ENCODE data around the gene COL6A3.
"Not testable (repeated sequence)": the region's sequence is repeated elsewhere in the genome, so short reads cannot be mapped to it uniquely, and the experiment has no call there.

Gene COL6A3

DNA sequence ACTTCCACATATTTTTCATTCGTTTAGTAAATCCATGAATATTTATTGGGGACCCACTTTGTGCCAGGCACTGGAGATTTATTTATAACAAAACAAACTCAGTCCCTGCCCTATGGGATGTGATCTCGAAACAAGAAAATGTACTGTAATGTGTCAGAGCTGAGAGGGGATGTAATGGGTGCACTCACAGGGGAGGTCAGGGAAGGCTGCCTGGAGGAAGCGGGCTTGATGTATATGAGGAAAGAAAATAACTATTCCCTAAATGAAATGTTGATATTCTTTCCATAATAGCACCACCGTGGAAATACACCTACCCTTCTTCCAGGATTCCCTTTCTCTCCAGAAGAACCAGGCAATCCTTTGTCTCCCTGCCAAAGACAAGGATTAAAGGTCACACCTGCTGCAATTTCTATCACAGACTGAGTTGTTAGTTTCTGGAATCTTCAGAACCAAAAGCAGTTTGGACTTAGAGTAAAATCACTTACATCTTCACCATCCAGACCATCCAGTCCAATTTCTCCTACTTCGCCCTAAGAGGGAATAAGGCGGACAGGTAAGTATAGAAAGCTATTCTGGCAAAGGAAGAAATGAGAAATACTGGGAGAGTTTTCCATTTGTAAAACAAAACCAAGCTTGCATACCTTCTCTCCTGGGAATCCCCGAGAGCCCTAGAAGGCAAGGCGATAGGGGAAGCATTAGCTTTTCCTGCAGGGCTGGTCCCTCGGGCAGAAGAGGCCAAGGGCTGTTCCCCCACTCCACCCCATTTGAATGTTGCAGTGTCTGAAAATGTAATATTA, 55.0 kb downstream of the COL6A3 start:
- TF ChIP-seq, protein P1, sequence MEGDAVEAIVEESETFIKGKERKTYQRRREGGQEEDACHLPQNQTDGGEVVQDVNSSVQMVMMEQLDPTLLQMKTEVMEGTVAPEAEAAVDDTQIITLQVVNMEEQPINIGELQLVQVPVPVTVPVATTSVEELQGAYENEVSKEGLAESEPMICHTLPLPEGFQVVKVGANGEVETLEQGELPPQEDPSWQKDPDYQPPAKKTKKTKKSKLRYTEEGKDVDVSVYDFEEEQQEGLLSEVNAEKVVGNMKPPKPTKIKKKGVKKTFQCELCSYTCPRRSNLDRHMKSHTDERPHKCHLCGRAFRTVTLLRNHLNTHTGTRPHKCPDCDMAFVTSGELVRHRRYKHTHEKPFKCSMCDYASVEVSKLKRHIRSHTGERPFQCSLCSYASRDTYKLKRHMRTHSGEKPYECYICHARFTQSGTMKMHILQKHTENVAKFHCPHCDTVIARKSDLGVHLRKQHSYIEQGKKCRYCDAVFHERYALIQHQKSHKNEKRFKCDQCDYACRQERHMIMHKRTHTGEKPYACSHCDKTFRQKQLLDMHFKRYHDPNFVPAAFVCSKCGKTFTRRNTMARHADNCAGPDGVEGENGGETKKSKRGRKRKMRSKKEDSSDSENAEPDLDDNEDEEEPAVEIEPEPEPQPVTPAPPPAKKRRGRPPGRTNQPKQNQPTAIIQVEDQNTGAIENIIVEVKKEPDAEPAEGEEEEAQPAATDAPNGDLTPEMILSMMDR (IDR thresholded peaks at IDR 0.05): no peak
- DNase-seq (ENCODE audit: low spot score): no peak
- H3K27ac ChIP-seq: no peak overlapping the region
- no peak overlapping the region for H3K4me3 ChIP-seq

DNA sequence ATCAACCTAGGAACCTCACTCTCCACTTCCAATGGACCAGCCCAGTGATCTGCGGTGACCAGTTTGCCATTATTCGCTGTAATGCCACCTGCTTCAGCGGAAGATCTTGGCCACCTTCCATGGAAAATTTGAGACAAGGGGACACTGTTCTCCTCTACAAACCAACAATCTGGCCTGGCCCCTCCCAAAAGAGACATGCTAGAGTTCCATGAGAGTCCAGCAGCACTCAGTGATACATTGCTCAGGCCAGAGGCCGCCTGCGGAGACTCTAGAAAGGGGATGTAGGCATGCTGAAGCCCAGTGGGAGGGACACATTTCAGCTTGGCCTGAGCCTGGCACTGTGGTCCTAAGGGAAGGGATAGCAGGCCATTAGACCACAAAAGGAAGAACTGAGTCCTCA, 58.3 kb downstream of the COL6A3 start:
- Histone ChIP-seq H3K4me3 (no peak overlapping the region), H3K27ac (peak overlapping the region in 1 of 2 donors; percentile 57)
- no peak for DNase-seq (ENCODE audit: low spot score)
- TF ChIP-seq, protein P1 (IDR thresholded peaks at IDR 0.05): no peak

DNA sequence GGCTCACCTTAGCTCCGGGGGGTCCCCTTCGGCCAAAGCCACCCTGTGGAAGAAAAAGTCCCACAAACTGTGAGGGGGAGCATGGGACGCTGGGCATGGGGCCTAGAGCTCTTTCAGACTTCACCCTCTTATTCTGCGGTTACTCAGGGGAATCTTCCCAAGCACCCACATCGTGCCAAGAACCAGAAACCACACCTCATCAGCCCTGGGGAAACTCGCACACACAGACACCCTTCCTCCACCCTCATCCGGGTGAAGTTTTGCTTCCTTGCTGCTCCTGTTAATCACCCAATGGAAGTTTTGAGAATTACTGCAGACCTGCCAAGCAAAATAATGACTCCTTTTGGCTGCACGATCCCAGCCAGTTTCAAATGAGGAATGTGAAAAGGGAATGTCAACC, 59.1 kb downstream of the COL6A3 start:
- Histone ChIP-seq H3K27ac (peak overlapping the region; percentile 11 to 57), H3K4me3 (no peak overlapping the region)
- DNase-seq (ENCODE audit: low spot score): no peak
- TF ChIP-seq, protein P1 (IDR thresholded peaks at IDR 0.05): no peak

DNA sequence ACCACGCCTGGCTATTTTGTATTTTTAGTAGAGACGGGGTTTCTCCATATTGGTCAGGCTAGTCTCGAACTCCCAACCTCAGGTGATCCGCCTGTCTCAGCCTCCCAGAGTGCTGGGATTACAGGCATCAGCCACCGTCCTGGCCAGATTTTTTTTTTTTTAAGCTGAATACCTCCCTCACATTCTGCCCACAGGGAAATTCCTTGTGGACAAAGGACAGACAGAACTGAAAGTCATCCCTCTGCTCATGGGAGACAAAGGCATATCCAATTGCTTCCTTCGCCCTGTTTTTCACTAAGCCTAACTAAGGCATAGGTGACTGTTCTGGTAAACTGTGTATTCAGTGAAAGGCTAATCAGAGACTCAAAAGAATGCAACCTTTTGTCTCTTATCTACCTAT, 59.8 kb downstream of the COL6A3 start:
- DNase-seq (ENCODE audit: low spot score); H3K4me3 ChIP-seq; H3K27ac ChIP-seq: not testable (repeated sequence)

DNA sequence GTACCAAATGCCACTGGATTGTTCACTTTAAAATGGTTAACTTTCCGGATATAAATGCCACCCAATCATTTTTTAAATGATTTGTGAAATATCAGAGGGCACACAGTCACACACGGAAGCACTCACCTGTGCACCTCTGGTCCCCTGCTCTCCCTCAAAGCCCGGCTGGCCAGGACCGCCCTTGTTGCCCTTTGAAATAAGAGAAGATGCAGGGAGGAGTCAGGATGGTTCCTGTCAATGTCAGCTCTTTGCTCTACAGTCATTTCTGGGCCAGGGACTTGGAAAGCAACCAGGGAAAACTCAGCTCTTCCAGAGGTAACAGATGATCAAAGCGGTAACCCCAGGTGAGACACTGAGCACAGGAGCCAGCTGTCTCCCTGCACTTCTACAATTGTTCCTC, 60.7 kb downstream of the COL6A3 start:
- DNase-seq (ENCODE audit: low spot score): no peak

GRCh38 chr2:237352279-237352845, 61.6 kb downstream of the COL6A3 start:
- TF ChIP-seq, protein P1 (IDR thresholded peaks at IDR 0.05): no peak
- Histone ChIP-seq H3K4me3 (no peak overlapping the region), H3K27ac (no peak overlapping the region)
- DNase-seq (ENCODE audit: low spot score): no peak

More for the DNA sequence above, 60.7 kb downstream of the COL6A3 start:
- TF ChIP-seq, protein P1 (IDR thresholded peaks at IDR 0.05): no peak
- Histone ChIP-seq H3K27ac (no peak overlapping the region), H3K4me3 (no peak overlapping the region)

GRCh38 chr2:237351796-237352195, 62.2 kb downstream of the COL6A3 start:
- TF ChIP-seq, protein P1 (IDR thresholded peaks at IDR 0.05): no peak
- Histone ChIP-seq H3K27ac (no peak overlapping the region), H3K4me3 (no peak overlapping the region)
- DNase-seq (ENCODE audit: low spot score): no peak

Data from coronary artery (tissue), 2 donors.